ENCODE measurements around the gene ZNF366.

GRCh38 chr5:72412283-72413055, 94.7 kb downstream of the ZNF366 start:
- TF ChIP-seq CTCF (conservative IDR thresholded peaks at IDR 0.05; ENCODE audit: low read length) (no peak; the same call in 1 of the 2 replicates), EZH2phosphoT487 (IDR thresholded peaks at IDR 0.05; ENCODE audit: borderline replicate concordance) (no peak)
